CD4-positive, alpha-beta T cell treated with Interleukin-6 at 100 ng/mL for 8 hours (primary cell): ENCODE measurements around the gene SLC24A3.

ENCODE experiments used
- DNase-seq: peaks from one replicate; pipeline ENCODE4 v3.0.0-alpha.2; 2020; ENCODE audit warnings: mixed read lengths, low spot score

The SLC24A3 gene

GRCh38 chr20:19384940-19385339 lies 172.5 kb downstream of the SLC24A3 start:
- no peak for DNase-seq

- no peak for DNase-seq
Observed at GRCh38 chr20:19387251-19387650, 174.8 kb downstream of the SLC24A3 start.

GRCh38 chr20:19392344-19393130 lies 180.1 kb downstream of the SLC24A3 start:
- DNase-seq, result no peak

- DNase-seq, result no peak
Observed at GRCh38 chr20:19396460-19397081, 184.1 kb downstream of the SLC24A3 start.

- no peak for DNase-seq
Observed at GRCh38 chr20:19397226-19397625, 184.8 kb downstream of the SLC24A3 start.

- no peak for DNase-seq
Observed at GRCh38 chr20:19397666-19398065, 185.2 kb downstream of the SLC24A3 start.

GRCh38 chr20:19401096-19401495 lies 188.7 kb downstream of the SLC24A3 start:
- DNase-seq, result no peak

GRCh38 chr20:19403549-19403948 lies 191.1 kb downstream of the SLC24A3 start:
- no peak for DNase-seq

GRCh38 chr20:19404826-19405225 lies 192.4 kb downstream of the SLC24A3 start:
- no peak for DNase-seq

- no peak for DNase-seq
Observed at GRCh38 chr20:19405958-19406357, 193.5 kb downstream of the SLC24A3 start.

GRCh38 chr20:19406381-19406780 lies 193.9 kb downstream of the SLC24A3 start:
- DNase-seq, result no peak

GRCh38 chr20:19407196-19407595 lies 194.8 kb downstream of the SLC24A3 start:
- no peak for DNase-seq

- DNase-seq, result no peak
Observed at GRCh38 chr20:19407736-19408135, 195.3 kb downstream of the SLC24A3 start.

GRCh38 chr20:19408971-19409370 lies 196.5 kb downstream of the SLC24A3 start:
- no peak for DNase-seq

- DNase-seq, result no peak
Observed at GRCh38 chr20:19411811-19412210, 199.4 kb downstream of the SLC24A3 start.

GRCh38 chr20:19412254-19412653 lies 199.8 kb downstream of the SLC24A3 start:
- DNase-seq, result no peak

GRCh38 chr20:19414600-19414999 lies 202.2 kb downstream of the SLC24A3 start:
- no peak for DNase-seq

- no peak for DNase-seq
Observed at GRCh38 chr20:19415786-19416185, 203.3 kb downstream of the SLC24A3 start.

- DNase-seq, result no peak
Observed at GRCh38 chr20:19416627-19417026, 204.2 kb downstream of the SLC24A3 start.

GRCh38 chr20:19419396-19419795 lies 207.0 kb downstream of the SLC24A3 start:
- no peak for DNase-seq

GRCh38 chr20:19423097-19423899 lies 210.9 kb downstream of the SLC24A3 start:
- DNase-seq, result no peak

- DNase-seq, result no peak
Observed at GRCh38 chr20:19423900-19424620, 211.6 kb downstream of the SLC24A3 start.
